H1 (cell line): ENCODE measurements around the gene STX4. TPM values are rescaled to one million over a fixed set of nuclear protein-coding genes. Genes with fewer than 3 reads are reported as not detected.

Source experiments
- CTCF ChIA-PET: fragments of 300-600 bp; sonication (Branson Sonifier 250); formaldehyde crosslinking; loops from one replicate; lab custom pipeline; 2021; ENCODE audit not compliant: partially characterized antibody; lab: Charles Lee
- POLR2A ChIA-PET: fragments of 300-600 bp; sonication (Branson Sonifier 250); formaldehyde crosslinking; loops from one replicate; lab custom pipeline; 2021; ENCODE audit warnings: inconsistent platforms; ENCODE audit not compliant: partially characterized antibody; lab: Charles Lee
- DNase-seq, 2 experiments: peaks; one replicate each; pipeline versions ENCODE4 v3.0.0 to v3.0.0-alpha.2; 2010 to 2022; ENCODE audit warnings: low spot score in 2 of 2, low read depth in 1 of 2, mixed read lengths in 1 of 2
- FAIRE-seq: peaks from 2 replicates; lab custom pipeline; 2011; peaks lifted over from hg19 to GRCh38; lab: Jason Lieb, UNC
- H2AFZ ChIP-seq: 2 replicates; pipeline ENCODE4 v1.8.1; 2012; ENCODE audit warnings: low read length, inconsistent platforms
- H2AK5ac ChIP-seq: 2 replicates; pipeline ENCODE4 v1.6.1; 2013; ENCODE audit warnings: low read depth, low read length
- H2BK120ac ChIP-seq: replicated peaks from 2 replicates; pipeline ENCODE3; 2013; ENCODE audit warnings: low read depth, low read length, inconsistent platforms
- H2BK12ac ChIP-seq: 2 replicates; pipeline ENCODE4 v1.6.1; 2013; ENCODE audit warnings: low read depth, low read length
- H2BK15ac ChIP-seq: 2 replicates; pipeline ENCODE4 v1.6.1; 2013; ENCODE audit warnings: low read length
- H2BK20ac ChIP-seq: 2 replicates; pipeline ENCODE4 v1.6.1; 2013; ENCODE audit warnings: low read length
- H2BK5ac ChIP-seq: 2 replicates; pipeline ENCODE4 v1.6.1; 2013; ENCODE audit warnings: low read depth, low read length
- H3K14ac ChIP-seq: 2 replicates; pipeline ENCODE4 v1.6.1; 2013; ENCODE audit warnings: inconsistent platforms; ENCODE audit not compliant: insufficient read length
- H3K18ac ChIP-seq: 2 replicates; pipeline ENCODE4 v1.6.1; 2013; ENCODE audit warnings: low read length; ENCODE audit errors: extremely low read depth
- H3K23ac ChIP-seq: 2 replicates; pipeline ENCODE4 v1.6.1; 2013; ENCODE audit warnings: inconsistent platforms; ENCODE audit not compliant: insufficient read length
- H3K23me2 ChIP-seq: 2 replicates; pipeline ENCODE4 v1.6.1; 2013; ENCODE audit warnings: low read depth, low read length
- H3K27ac ChIP-seq: 2 replicates; pipeline ENCODE4 v1.6.1; 2011; ENCODE audit warnings: low read depth, low read length, inconsistent platforms
- H3K27me3 ChIP-seq, 4 experiments: replicated peaks in 1 of 4; 1 replicate in 1 of 4; 2 replicates in 3 of 4; pipeline versions ENCODE4 v1.6.1 to v1.8.1; 2011 to 2013; ENCODE audit warnings: low read length in 3 of 4, mild to moderate bottlenecking in 3 of 4, inconsistent platforms in 2 of 4, mixed read lengths in 2 of 4, moderate library complexity in 1 of 4; ENCODE audit not compliant: control insufficient read depth in 3 of 4, insufficient read depth in 3 of 4; ENCODE audit errors: extremely low read depth in 1 of 4
- H3K36me3 ChIP-seq, 4 experiments: 2 replicates each; pipeline versions ENCODE4 v1.6.1 to v1.8.1; 2011 to 2013; ENCODE audit warnings: mild to moderate bottlenecking in 4 of 4, low read length in 3 of 4, moderate library complexity in 2 of 4, control low read depth in 1 of 4, inconsistent platforms in 1 of 4; ENCODE audit not compliant: insufficient read depth in 4 of 4, control insufficient read depth in 2 of 4
- H3K4ac ChIP-seq: replicated peaks from 2 replicates; pipeline ENCODE3; 2013; ENCODE audit warnings: low read length, low read depth, mixed read lengths, inconsistent platforms; ENCODE audit not compliant: insufficient read length
- H3K4me1 ChIP-seq, 4 experiments: replicated peaks in 1 of 4; 1 replicate in 1 of 4; 2 replicates in 3 of 4; pipeline versions ENCODE4 v1.6.1 to v1.8.1; 2011 to 2013; ENCODE audit warnings: low read length in 3 of 4, inconsistent platforms in 2 of 4, mixed read lengths in 1 of 4; ENCODE audit not compliant: insufficient read depth in 4 of 4, control insufficient read depth in 3 of 4
- H3K4me2 ChIP-seq, 2 experiments: 2 replicates each; pipeline versions ENCODE4 v1.6.1 to v1.8.1; 2011 to 2013; ENCODE audit warnings: low read depth in 2 of 2, low read length in 2 of 2, control low read depth in 1 of 2, inconsistent platforms in 1 of 2, mild to moderate bottlenecking in 1 of 2; ENCODE audit not compliant: insufficient read depth in 1 of 2
- H3K4me3 ChIP-seq, 4 experiments: fragments of 200-600, 300-600 bp in 1 of 4; sonication (generic), shearing (Covaris generic), sonication (Bioruptor Twin) in 1 of 4; 2 replicates each; pipeline versions ENCODE4 v1.5.1 to v1.8.1; 2011 to 2016; ENCODE audit warnings: low read length in 4 of 4, low read depth in 3 of 4, control low read depth in 2 of 4, inconsistent platforms in 2 of 4, mild to moderate bottlenecking in 2 of 4, mixed read lengths in 1 of 4, moderate library complexity in 1 of 4; ENCODE audit not compliant: insufficient read depth in 2 of 4; ENCODE audit errors: extremely low read depth in 1 of 4
- H3K56ac ChIP-seq: replicated peaks from 2 replicates; pipeline ENCODE3; 2013; ENCODE audit warnings: low read depth, mild to moderate bottlenecking, mixed read lengths, low read length, inconsistent platforms; ENCODE audit not compliant: insufficient read length
- H3K79me1 ChIP-seq: 2 replicates; pipeline ENCODE4 v1.6.1; 2013; ENCODE audit warnings: low read depth, low read length, control low read depth
- H3K79me2 ChIP-seq, 2 experiments: 2 replicates each; pipeline versions ENCODE4 v1.6.1 to v1.8.1; 2012 to 2013; ENCODE audit warnings: low read length in 2 of 2, mild to moderate bottlenecking in 2 of 2, inconsistent platforms in 1 of 2; ENCODE audit not compliant: insufficient read depth in 2 of 2, control insufficient read depth in 1 of 2
- H3K9ac ChIP-seq, 4 experiments: replicated peaks in 1 of 4; 1 replicate in 1 of 4; 2 replicates in 3 of 4; pipeline versions ENCODE4 v1.6.1 to v1.8.1; 2011 to 2013; ENCODE audit warnings: low read depth in 3 of 4, low read length in 3 of 4, control low read depth in 2 of 4, mild to moderate bottlenecking in 2 of 4, moderate library complexity in 2 of 4, inconsistent platforms in 1 of 4; ENCODE audit errors: extremely low read depth in 1 of 4
- H3K9me3 ChIP-seq, 2 experiments: 2 replicates each; pipeline versions ENCODE4 v1.6.1 to v1.8.1; 2012 to 2013; ENCODE audit warnings: mild to moderate bottlenecking in 2 of 2, moderate library complexity in 2 of 2, control low read depth in 1 of 2, inconsistent platforms in 1 of 2, low read depth in 1 of 2, low read length in 1 of 2, mixed read lengths in 1 of 2; ENCODE audit not compliant: insufficient read depth in 2 of 2
- H4K20me1 ChIP-seq, 2 experiments: replicated peaks in 1 of 2; 2 replicates each; pipeline versions ENCODE3 to v1.8.1; 2011 to 2013; ENCODE audit warnings: inconsistent platforms in 2 of 2, low read length in 2 of 2, mild to moderate bottlenecking in 1 of 2; ENCODE audit not compliant: insufficient read depth in 2 of 2, control insufficient read depth in 1 of 2
- H4K5ac ChIP-seq: 2 replicates; pipeline ENCODE4 v1.6.1; 2013; ENCODE audit warnings: low read length, low read depth, mixed read lengths, inconsistent platforms; ENCODE audit not compliant: insufficient read length
- H4K8ac ChIP-seq: 2 replicates; pipeline ENCODE4 v1.8.0; 2013; ENCODE audit warnings: mild to moderate bottlenecking, moderate library complexity, low read length, inconsistent platforms; ENCODE audit not compliant: insufficient read depth; ENCODE audit errors: extremely low read depth
- H4K91ac ChIP-seq: replicated peaks from 2 replicates; pipeline ENCODE3; 2013; ENCODE audit warnings: low read length, mixed read lengths, inconsistent platforms; ENCODE audit not compliant: insufficient read length
- BRCA1 ChIP-seq: IDR thresholded peaks from 2 replicates; pipeline ENCODE4 v1.6.1; 2012; ENCODE audit warnings: low read depth, low read length, improper control_type of control experiment
- CTBP2 ChIP-seq: IDR thresholded peaks from 2 replicates; pipeline ENCODE4 v1.7.0; 2011; ENCODE audit warnings: borderline replicate concordance, mild to moderate bottlenecking, moderate library complexity, mixed read lengths, low read length; ENCODE audit not compliant: insufficient read depth, insufficient read length
- EGR1 ChIP-seq: IDR thresholded peaks from 2 replicates; pipeline ENCODE4 v1.6.1; 2011; ENCODE audit warnings: low read depth, low read length, borderline replicate concordance
- KDM5A ChIP-seq: fragments of 200-600 bp; IDR thresholded peaks from 2 replicates; pipeline ENCODE4 v1.7.1; 2012; ENCODE audit warnings: mild to moderate bottlenecking, low read length, inconsistent platforms, mixed read lengths
- MAFK ChIP-seq: IDR thresholded peaks from 2 replicates; pipeline ENCODE4 v1.6.1; 2012; ENCODE audit warnings: low read depth, mild to moderate bottlenecking, improper control_type of control experiment, low read length
- MAX ChIP-seq: IDR thresholded peaks from 2 replicates; pipeline ENCODE4 v1.6.1; 2012; ENCODE audit warnings: inconsistent platforms
- RFX5 ChIP-seq: IDR thresholded peaks from 2 replicates; pipeline ENCODE4 v1.6.1; 2011; ENCODE audit warnings: low read depth, low read length, improper control_type of control experiment, borderline replicate concordance
- SIX5 ChIP-seq: IDR thresholded peaks from 2 replicates; pipeline ENCODE4 v1.6.1; 2011; ENCODE audit warnings: mild to moderate bottlenecking, low read depth, low read length
- SP1 ChIP-seq: IDR thresholded peaks from 2 replicates; pipeline ENCODE4 v1.6.1; 2011; ENCODE audit warnings: low read depth, low read length
- SP2 ChIP-seq: IDR thresholded peaks from 2 replicates; pipeline ENCODE4 v1.6.1; 2012; ENCODE audit warnings: mild to moderate bottlenecking, low read length, inconsistent platforms
- SRF ChIP-seq: IDR thresholded peaks from 2 replicates; pipeline ENCODE4 v1.6.1; 2011; ENCODE audit warnings: mild to moderate bottlenecking, low read depth, low read length, moderate library complexity
- TAF1 ChIP-seq: IDR thresholded peaks from 2 replicates; pipeline ENCODE4 v1.6.1; 2011; ENCODE audit warnings: mild to moderate bottlenecking, low read depth, low read length
- TBP ChIP-seq: IDR thresholded peaks from 2 replicates; pipeline ENCODE4 v1.6.1; 2011; ENCODE audit warnings: low read depth, low read length, improper control_type of control experiment
- WGBS, 2 experiments: shearing (Covaris generic) in 1 of 2; methylation state at CpG; one replicate each; pipeline versions ENCODE4 v1.1.6 to v1.1.7; 2013 to 2015; ENCODE audit warnings: low lambda C conversion rate in 2 of 2, mixed read lengths in 2 of 2, inconsistent platforms in 1 of 2, low coverage in 1 of 2, missing lambda C conversion rate in 1 of 2; ENCODE audit not compliant: insufficient replicate concordance in 2 of 2, insufficient coverage in 1 of 2, insufficient read length in 1 of 2; ENCODE audit errors: extremely low coverage in 1 of 2, missing lambda C conversion rate in 1 of 2; 5-methylcytosine and 5-hydroxymethylcytosine counted together
- polyA plus RNA-seq, 7 experiments: library from polyadenylated mRNA; depleted of rRNA in 3 of 7; stranded (reverse) in 5 of 7; unstranded in 2 of 7; fragments of >200 nt in 5 of 7; fragments of 200-250 nt in 2 of 7; gene quantifications; 1 replicate in 5 of 7; 2 replicates in 1 of 7; 4 replicates in 1 of 7; pipeline versions ENCODE4 v1.2.1 to v1.2.3, GENCODE V29; 2011 to 2013; ENCODE audit warnings: missing spikeins in 2 of 7, mixed read lengths in 2 of 7
- total RNA-seq: library from RNA; stranded (reverse); fragmentation: NEBNext Ultra II Directional; extraction: Animal tissue kit (Norgen Biotek cat#: 25700); gene quantifications from 2 replicates; pipeline ENCODE4 v1.2.1, GENCODE V29; 2021

Gene STX4
- total and polyA plus RNA-seq, 2 of the 8 experiments (the other 6 are each of a cell fraction or from before 2014, with no cell fraction given): 25.8 to 32.3 TPM

GRCh38 chr16:31077024-31077423, 43.7 kb downstream of the STX4 start:
- 95% methylated on average over 13 of the region's 13 CpGs; no CpG with 5 or more reads in 1 of the 2 experiments for WGBS, 2 experiments
- Histone ChIP-seq H3K4me3 (no peak overlapping the region), H4K8ac (peak overlapping the region; percentile 46; the same call in 1 of the 2 replicates), H4K91ac (no peak overlapping the region), H2AFZ (no peak overlapping the region), H3K4me1 (peaks cover 0 to 1% (median 0%) of the 10 kb centered on the region in 4 experiments; a peak in 2 of 7 replicates), H3K18ac (no peak overlapping the region), H3K79me1 (peaks cover 7% of the 10 kb centered on the region; the same call in 1 of the 2 replicates), H3K14ac (no peak overlapping the region), H2BK5ac (no peak overlapping the region), H4K5ac (no peak overlapping the region), H2BK12ac (no peak overlapping the region), H3K4ac (no peak overlapping the region), H2AK5ac (no peak overlapping the region), H4K20me1 (peaks cover 8 to 30% of the 10 kb centered on the region in 2 experiments), H3K23ac (no peak overlapping the region), H3K27ac (no peak overlapping the region), H3K23me2 (peaks cover 7% of the 10 kb centered on the region; the same call in 1 of the 2 replicates), H2BK120ac (no peak overlapping the region), H3K56ac (no peak overlapping the region), H3K36me3 (peaks cover 5 to 48% (median 28%) of the 10 kb centered on the region in 4 experiments; a peak in 7 of 8 replicates), H3K27me3 (no peaks in the 10 kb centered on the region), H3K4me2 (no peak overlapping the region), H2BK15ac (no peak overlapping the region), H3K79me2 (peaks cover 6 to 48% of the 10 kb centered on the region in 2 experiments), H3K9me3 (no peaks in the 10 kb centered on the region), H3K9ac (no peak overlapping the region), H2BK20ac (no peak overlapping the region)
- POLR2A ChIA-PET: interaction anchor here (0.9 to 4.9 kb wide), 4 partner anchors 9 to 92 kb away, joined by 3 to 26 read pairs (median 5); partner anchors contain the start of genes HSD3B7 and VKORC1
- no peak for DNase-seq
- CTCF ChIA-PET: interaction anchor here (0.6 to 2.1 kb wide), 5 partner anchors 15 to 91 kb away, joined by 3 to 10 read pairs (median 3); no protein-coding TSS in a partner anchor
- no peak for FAIRE-seq
- TF ChIP-seq SIX5 (no peak), RFX5 (no peak), CTBP2 (no peak), TBP (no peak), SRF (no peak), TAF1 (no peak), BRCA1 (no peak), EGR1 (no peak), MAX (no peak), SP1 (no peak), KDM5A (no peak), SP2 (no peak), MAFK (no peak)
